ENCODE data around the gene JARID2. TPM values are rescaled to one million over a fixed set of nuclear protein-coding genes. Genes with fewer than 3 reads are reported as not detected.

Gene JARID2
- total RNA-seq, 4 donors from 2014 or later: 11.6 to 22.5 (median 16.4) TPM

DNA sequence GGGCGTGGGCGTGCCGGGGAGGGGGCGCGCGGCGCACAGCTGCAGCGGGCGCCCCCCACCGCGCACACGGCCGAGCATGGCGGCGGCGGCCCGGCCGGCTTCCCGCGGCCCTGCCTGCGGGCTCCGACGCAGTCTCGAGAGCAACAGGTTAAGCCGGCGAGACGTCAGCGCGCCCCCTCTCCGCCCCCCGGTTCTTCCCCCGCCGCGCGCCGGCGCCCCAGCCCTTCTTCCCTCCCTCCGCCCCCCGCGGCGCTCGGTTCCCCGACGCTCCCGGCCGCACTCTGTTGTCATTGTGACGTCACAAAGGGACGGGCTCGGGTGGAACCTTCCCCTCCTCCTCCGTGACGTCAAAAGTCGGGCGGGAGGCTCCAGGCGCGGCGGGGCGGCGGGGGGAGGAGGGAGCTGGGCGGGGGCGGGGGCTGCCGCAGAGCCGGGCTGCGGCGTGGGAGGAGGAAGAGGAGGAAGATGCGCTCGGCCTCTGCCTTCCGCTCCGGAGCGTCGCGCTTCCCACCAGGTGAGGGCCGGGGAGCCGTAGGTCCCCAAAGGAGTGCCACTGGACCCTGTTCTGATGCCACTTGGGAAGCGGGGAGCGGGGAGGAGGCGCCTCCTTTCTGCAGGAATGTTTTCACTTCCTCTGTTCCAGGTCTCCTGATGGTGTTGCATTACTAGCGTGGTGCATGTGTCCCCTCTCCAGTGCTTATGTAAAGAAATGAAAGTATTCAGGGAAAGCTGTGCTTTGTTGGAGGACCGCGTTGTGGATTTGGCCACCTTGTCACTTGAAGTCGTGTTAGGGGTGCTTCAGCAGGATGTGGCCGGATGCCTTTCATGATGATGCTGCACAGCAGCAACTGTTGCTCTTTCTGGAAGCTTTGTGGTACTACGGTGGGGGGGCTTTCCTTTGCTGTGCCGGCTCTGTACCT is 2.8 kb downstream of the JARID2 start:
- in situ Hi-C loops (cut with MboI; ENCODE audit: low sequenced_read_pairs in 4 of 4): loop anchor here in 3 of 4 donors (10.0 to 25.0 kb wide), 2 partner anchors 364 to 1036 kb away; no protein-coding TSS in a partner anchor
- Histone ChIP-seq H3K27ac (peak overlapping the region; percentile 89 to 98 (median 95)), H3K36me3 (no peaks in the 10 kb centered on the region), H3K4me3 (peak overlapping the region; percentile 67 to 79 (median 70)), H3K27me3 (no peaks in the 10 kb centered on the region), H3K4me1 (peaks cover 33 to 52% of the 10 kb centered on the region in 2 donors), H3K9me3 (no peaks in the 10 kb centered on the region)
- ATAC-seq (peak; percentile 44 to 51), DNase-seq (peak; percentile 92)
- TF ChIP-seq, protein P1, sequence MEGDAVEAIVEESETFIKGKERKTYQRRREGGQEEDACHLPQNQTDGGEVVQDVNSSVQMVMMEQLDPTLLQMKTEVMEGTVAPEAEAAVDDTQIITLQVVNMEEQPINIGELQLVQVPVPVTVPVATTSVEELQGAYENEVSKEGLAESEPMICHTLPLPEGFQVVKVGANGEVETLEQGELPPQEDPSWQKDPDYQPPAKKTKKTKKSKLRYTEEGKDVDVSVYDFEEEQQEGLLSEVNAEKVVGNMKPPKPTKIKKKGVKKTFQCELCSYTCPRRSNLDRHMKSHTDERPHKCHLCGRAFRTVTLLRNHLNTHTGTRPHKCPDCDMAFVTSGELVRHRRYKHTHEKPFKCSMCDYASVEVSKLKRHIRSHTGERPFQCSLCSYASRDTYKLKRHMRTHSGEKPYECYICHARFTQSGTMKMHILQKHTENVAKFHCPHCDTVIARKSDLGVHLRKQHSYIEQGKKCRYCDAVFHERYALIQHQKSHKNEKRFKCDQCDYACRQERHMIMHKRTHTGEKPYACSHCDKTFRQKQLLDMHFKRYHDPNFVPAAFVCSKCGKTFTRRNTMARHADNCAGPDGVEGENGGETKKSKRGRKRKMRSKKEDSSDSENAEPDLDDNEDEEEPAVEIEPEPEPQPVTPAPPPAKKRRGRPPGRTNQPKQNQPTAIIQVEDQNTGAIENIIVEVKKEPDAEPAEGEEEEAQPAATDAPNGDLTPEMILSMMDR (IDR thresholded peaks at IDR 0.05 in 4 of 5, conservative IDR thresholded peaks at IDR 0.05 in 1 of 5): peak in 3 of 5 experiments; percentile 26 to 30 (median 29)
- TF ChIP-seq POLR2A (IDR thresholded peaks at IDR 0.05): peak; percentile 74 to 76
- intact Hi-C loops (cut with DNase I; ENCODE audit: low total_unique reads): loop anchor here (5.0 to 10.0 kb wide), 6 partner anchors 184 to 704 kb away; no protein-coding TSS in a partner anchor

DNA sequence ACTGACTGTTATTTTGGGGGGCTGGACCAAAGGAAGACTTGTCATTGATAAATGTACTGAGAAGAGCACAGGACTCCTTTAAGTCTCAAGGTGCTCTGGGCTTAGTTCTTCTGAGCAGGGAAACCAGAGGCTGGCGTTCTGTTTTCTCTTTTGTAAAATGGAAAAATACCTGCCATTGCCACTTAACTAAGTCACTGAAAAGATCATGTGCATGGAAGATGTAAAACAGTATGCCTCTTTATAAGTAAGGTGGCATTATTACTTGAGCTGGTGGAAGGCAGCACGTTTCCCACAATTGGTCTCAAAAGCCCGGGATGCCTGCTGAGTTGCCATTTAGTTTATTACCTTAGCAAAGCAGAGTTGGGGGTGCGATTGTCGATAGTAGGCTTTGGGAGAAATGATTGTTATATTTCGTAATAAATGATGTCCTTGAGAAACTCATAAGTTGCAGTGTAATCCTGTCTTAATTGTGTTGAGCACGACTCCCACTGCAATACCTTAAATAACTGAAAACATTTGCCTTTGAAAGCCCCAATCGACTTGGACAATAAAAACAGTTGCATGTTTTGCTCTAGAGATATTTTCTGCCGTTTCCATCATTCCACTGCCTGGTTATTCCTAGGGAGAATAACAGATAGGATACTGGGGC is 3.6 kb downstream of the JARID2 start:
- Histone ChIP-seq H3K4me1 (peaks cover 41 to 50% of the 10 kb centered on the region in 2 donors), H3K36me3 (no peaks in the 10 kb centered on the region), H3K27me3 (no peaks in the 10 kb centered on the region), H3K27ac (peak overlapping the region; percentile 89 to 98 (median 95)), H3K4me3 (peak overlapping the region; percentile 67 to 79 (median 70)), H3K9me3 (no peaks in the 10 kb centered on the region)
- DNase-seq: no peak
- intact Hi-C loops (cut with DNase I; ENCODE audit: low total_unique reads) (loop anchor here (5.0 to 10.0 kb wide), 6 partner anchors 183 to 705 kb away; no protein-coding TSS in a partner anchor), in situ Hi-C loops (cut with MboI; ENCODE audit: low sequenced_read_pairs in 4 of 4) (loop anchor here (5.0 to 25.0 kb wide), 8 partner anchors 113 to 1037 kb away; no protein-coding TSS in a partner anchor)
- no peak for TF ChIP-seq POLR2A (IDR thresholded peaks at IDR 0.05)
- TF ChIP-seq, protein P1 (IDR thresholded peaks at IDR 0.05 in 4 of 5, conservative IDR thresholded peaks at IDR 0.05 in 1 of 5): no peak
- no peak for ATAC-seq

DNA sequence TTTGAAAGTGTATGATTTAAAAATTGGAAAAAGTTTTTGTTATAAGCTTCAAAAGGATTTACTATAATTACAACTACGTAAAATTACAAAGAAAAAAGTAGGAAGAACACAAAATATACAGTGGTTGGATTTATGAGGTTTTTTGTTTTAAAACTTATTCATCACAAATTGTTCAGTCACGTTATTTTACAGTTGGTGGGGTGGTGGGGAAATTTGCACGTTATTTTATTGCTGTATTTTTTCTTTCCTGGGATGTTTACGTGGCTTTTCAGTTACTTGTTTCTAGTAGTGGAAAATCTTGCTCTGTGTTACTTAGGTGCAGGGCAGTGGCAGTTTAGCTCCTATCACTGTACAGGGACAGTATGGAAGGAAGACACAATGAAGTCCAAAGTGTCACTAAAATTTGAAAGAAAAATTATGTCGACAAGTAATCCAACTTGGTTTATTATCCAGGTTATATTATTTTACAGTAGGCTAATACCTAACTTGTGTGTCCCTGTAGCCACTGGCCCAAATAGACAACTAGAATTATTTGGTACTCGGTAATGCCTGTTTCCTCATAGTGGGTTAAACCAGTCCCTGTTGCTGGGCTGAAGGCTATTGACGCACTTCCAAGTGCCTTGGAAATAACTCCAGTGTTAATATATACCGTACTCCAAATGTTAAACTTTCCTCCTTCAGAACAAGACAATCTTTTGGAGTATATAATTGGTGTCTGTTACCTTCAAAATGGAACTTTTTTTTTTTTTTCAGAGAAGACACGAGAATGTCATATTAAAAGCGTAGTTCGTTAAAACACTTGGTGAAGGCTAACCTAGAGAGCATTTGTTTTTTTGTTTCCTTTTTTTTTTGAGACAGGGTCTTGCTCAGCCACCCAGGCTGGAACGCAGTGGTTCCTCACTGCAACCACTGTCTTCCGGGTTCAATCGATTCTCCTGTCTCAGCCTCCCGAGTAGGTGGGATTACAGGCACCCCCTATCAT is 4.6 kb downstream of the JARID2 start:
- no peaks in the 10 kb centered on the region for H3K27me3 ChIP-seq
- in situ Hi-C loops (cut with MboI; ENCODE audit: low sequenced_read_pairs in 4 of 4): loop anchor here (5.0 to 25.0 kb wide), 6 partner anchors 112 to 362 kb away; no protein-coding TSS in a partner anchor
- H3K27ac ChIP-seq: peak overlapping the region; percentile 89 to 98 (median 95)
- peaks cover 51 to 60% of the 10 kb centered on the region in 2 donors for H3K4me1 ChIP-seq
- no peak for ATAC-seq
- DNase-seq: no peak
- no peaks in the 10 kb centered on the region for H3K36me3 ChIP-seq
- intact Hi-C loops (cut with DNase I; ENCODE audit: low total_unique reads): no loop called here
- no peaks in the 10 kb centered on the region for H3K9me3 ChIP-seq
- TF ChIP-seq POLR2A (IDR thresholded peaks at IDR 0.05): no peak
- TF ChIP-seq, protein P1 (IDR thresholded peaks at IDR 0.05 in 4 of 5, conservative IDR thresholded peaks at IDR 0.05 in 1 of 5): no peak
- no peak overlapping the region for H3K4me3 ChIP-seq

DNA sequence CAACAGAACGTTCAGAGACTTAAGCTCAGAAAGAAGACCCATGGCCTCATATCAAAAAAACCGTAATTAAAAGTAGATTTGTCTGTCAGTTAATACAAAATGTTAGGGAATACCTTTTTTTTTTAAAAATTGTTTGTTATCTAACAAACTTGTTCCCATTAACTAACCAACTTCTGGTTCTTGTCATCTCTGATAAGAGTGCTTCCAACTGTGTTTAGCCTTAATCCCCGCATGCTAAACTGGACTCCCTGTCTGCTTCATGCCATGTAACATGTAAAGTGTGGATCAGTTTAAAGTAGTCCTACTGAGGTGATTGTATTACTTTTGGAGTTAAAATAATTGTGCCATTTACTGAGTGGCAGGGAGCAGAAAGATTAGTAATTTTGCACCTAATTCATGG is 6.3 kb downstream of the JARID2 start:
- Histone ChIP-seq H3K4me1 (peaks cover 68 to 77% of the 10 kb centered on the region in 2 donors), H3K36me3 (no peaks in the 10 kb centered on the region), H3K27me3 (no peaks in the 10 kb centered on the region), H3K9me3 (no peaks in the 10 kb centered on the region), H3K4me3 (no peak overlapping the region), H3K27ac (peak overlapping the region; percentile 89 to 98 (median 95))
- TF ChIP-seq, protein P1 (IDR thresholded peaks at IDR 0.05 in 4 of 5, conservative IDR thresholded peaks at IDR 0.05 in 1 of 5): no peak
- no peak for TF ChIP-seq POLR2A (IDR thresholded peaks at IDR 0.05)
- in situ Hi-C loops (cut with MboI; ENCODE audit: low sequenced_read_pairs in 4 of 4): loop anchor here (5.0 to 25.0 kb wide), 6 partner anchors 110 to 360 kb away; no protein-coding TSS in a partner anchor
- DNase-seq: no peak
- no peak for ATAC-seq
- intact Hi-C loops (cut with DNase I; ENCODE audit: low total_unique reads): no loop called here

Measured in gastrocnemius medialis (tissue), 4 donors.